ENCODE data around the gene RAB11FIP4. TPM values are rescaled to one million over a fixed set of nuclear protein-coding genes. Genes with fewer than 3 reads are reported as not detected.

RAB11FIP4 gene
- total and polyA plus RNA-seq, 2 of the 13 experiments (the other 11 are each of a cell fraction or from before 2014, with no cell fraction given) = 28.0 to 89.3 TPM

GRCh38 chr17:31469959-31470358, 78.5 kb downstream of the RAB11FIP4 start (continued):
- no peak for TF ChIP-seq PREB (CRISPR knock-in tag; IDR thresholded peaks at IDR 0.05)
- TF ChIP-seq TFE3 (CRISPR knock-in tag; IDR thresholded peaks at IDR 0.05) = no peak
- TF ChIP-seq ARNTL (CRISPR knock-in tag; IDR thresholded peaks at IDR 0.05) = no peak
- no peak for TF ChIP-seq ZBTB4 (CRISPR knock-in tag; IDR thresholded peaks at IDR 0.05; ENCODE audit: borderline replicate concordance)
- TF ChIP-seq POLR2AphosphoS5 (IDR thresholded peaks at IDR 0.05; ENCODE audit: low read depth, low read length) = no peak
- TF ChIP-seq RERE (CRISPR knock-in tag; IDR thresholded peaks at IDR 0.05; ENCODE audit: low read depth) = no peak
- TF ChIP-seq RFX5 (IDR thresholded peaks at IDR 0.05; ENCODE audit: low read depth, low read length) = no peak
- no peak for TF ChIP-seq TGIF2 (CRISPR knock-in tag; IDR thresholded peaks at IDR 0.05)
- TF ChIP-seq TEF (CRISPR knock-in tag; IDR thresholded peaks at IDR 0.05) = no peak
- TF ChIP-seq ZNF841 (CRISPR knock-in tag; IDR thresholded peaks at IDR 0.05; ENCODE audit: borderline replicate concordance) = no peak
- no peak; the same call in 1 of the 2 replicates for TF ChIP-seq ZNF609 (CRISPR knock-in tag; IDR thresholded peaks at IDR 0.05; ENCODE audit: borderline replicate concordance)
- peak; percentile 25; the same call in 1 of the 2 replicates for TF ChIP-seq ZFX (CRISPR knock-in tag; IDR thresholded peaks at IDR 0.05; ENCODE audit: low read depth)

Data from HepG2 (cell line).